ENCODE data around the gene OLIG1.

Gene OLIG1

GRCh38 chr21:33029385-33029921, 40.5 kb upstream of the OLIG1 start:
- Histone ChIP-seq H3K27ac (no peak overlapping the region), H3K36me3 (no peaks in the 10 kb centered on the region), H3K4me3 (ENCODE audit: low read depth, low read length) (no peak overlapping the region), H3K27me3 (ENCODE audit: insufficient read depth, low read depth, severe bottlenecking) (peaks cover 42% of the 10 kb centered on the region), H3K9me3 (ENCODE audit: severe bottlenecking) (no peaks in the 10 kb centered on the region)
- no peak for DNase-seq
- no peak for TF ChIP-seq CTCF (IDR thresholded peaks at IDR 0.05; ENCODE audit: low read depth, low read length)

- Histone ChIP-seq H3K9me3 (ENCODE audit: severe bottlenecking) (no peaks in the 10 kb centered on the region), H3K27ac (no peak overlapping the region), H3K36me3 (no peaks in the 10 kb centered on the region), H3K4me3 (ENCODE audit: low read depth, low read length) (no peak overlapping the region), H3K27me3 (ENCODE audit: insufficient read depth, low read depth, severe bottlenecking) (peaks cover 37% of the 10 kb centered on the region)
- no peak for DNase-seq
- no peak for TF ChIP-seq CTCF (IDR thresholded peaks at IDR 0.05; ENCODE audit: low read depth, low read length)
Measured at GRCh38 chr21:33029975-33030461, 39.9 kb upstream of the OLIG1 start.

- no peaks in the 10 kb centered on the region for H3K9me3 ChIP-seq (ENCODE audit: severe bottlenecking)
- TF ChIP-seq CTCF (IDR thresholded peaks at IDR 0.05; ENCODE audit: low read depth, low read length): no peak
- no peak for DNase-seq
- no peaks in the 10 kb centered on the region for H3K36me3 ChIP-seq
- H3K4me3 ChIP-seq (ENCODE audit: low read depth, low read length): no peak overlapping the region
- no peak overlapping the region for H3K27ac ChIP-seq
- H3K27me3 ChIP-seq (ENCODE audit: insufficient read depth, low read depth, severe bottlenecking): peaks cover 30% of the 10 kb centered on the region
Measured at GRCh38 chr21:33030633-33031032, 39.3 kb upstream of the OLIG1 start.

- Histone ChIP-seq H3K36me3 (no peaks in the 10 kb centered on the region), H3K4me3 (ENCODE audit: low read depth, low read length) (no peak overlapping the region), H3K9me3 (ENCODE audit: severe bottlenecking) (no peaks in the 10 kb centered on the region), H3K27me3 (ENCODE audit: insufficient read depth, low read depth, severe bottlenecking) (peaks cover 23% of the 10 kb centered on the region), H3K27ac (no peak overlapping the region)
- no peak for TF ChIP-seq CTCF (IDR thresholded peaks at IDR 0.05; ENCODE audit: low read depth, low read length)
- no peak for DNase-seq
Measured at GRCh38 chr21:33031152-33031911, 38.6 kb upstream of the OLIG1 start.

GRCh38 chr21:33032434-33033047, 37.4 kb upstream of the OLIG1 start:
- Histone ChIP-seq H3K4me3 (ENCODE audit: low read depth, low read length) (no peak overlapping the region), H3K27ac (no peak overlapping the region), H3K9me3 (ENCODE audit: severe bottlenecking) (no peaks in the 10 kb centered on the region), H3K36me3 (no peaks in the 10 kb centered on the region), H3K27me3 (ENCODE audit: insufficient read depth, low read depth, severe bottlenecking) (peaks cover 13% of the 10 kb centered on the region)
- TF ChIP-seq CTCF (IDR thresholded peaks at IDR 0.05; ENCODE audit: low read depth, low read length): no peak
- no peak for DNase-seq
